ENCODE results near the gene VAV1.

- no peak for TF ChIP-seq POLR2A (IDR thresholded peaks at IDR 0.05; ENCODE audit: low read depth, low read length)
- no peak for TF ChIP-seq POLR2AphosphoS5 (IDR thresholded peaks at IDR 0.05; ENCODE audit: low read depth, low read length)
- no peak for TF ChIP-seq TAF1 (IDR thresholded peaks at IDR 0.05; ENCODE audit: low read depth, low read length)
Measured at GRCh38 chr19:6735181-6735911, 37.2 kb upstream of the VAV1 start.

All from GM12891 (cell line).